Stimulated activated CD8-positive, alpha-beta memory T cell treated with anti-CD3 and anti-CD28 coated beads, Interleukin-7, amount 100 ng/mL, for 24 hours (primary cell): ENCODE results near the gene CD14.
A peak's percentile ranks its signal among the peaks of the same experiment; 100 is the strongest.
"Not testable (repeated sequence)": the region's sequence is repeated elsewhere in the genome, so short reads cannot be mapped to it uniquely, and the experiment has no call there.

Experiments
- DNase-seq: peaks from one replicate; pipeline ENCODE4 v3.0.0-alpha.2; 2020; ENCODE audit warnings: low read depth

CD14 gene

GRCh38 chr5:140635291-140636257, 2.6 kb upstream of the CD14 start:
- no peak for DNase-seq

DNA sequence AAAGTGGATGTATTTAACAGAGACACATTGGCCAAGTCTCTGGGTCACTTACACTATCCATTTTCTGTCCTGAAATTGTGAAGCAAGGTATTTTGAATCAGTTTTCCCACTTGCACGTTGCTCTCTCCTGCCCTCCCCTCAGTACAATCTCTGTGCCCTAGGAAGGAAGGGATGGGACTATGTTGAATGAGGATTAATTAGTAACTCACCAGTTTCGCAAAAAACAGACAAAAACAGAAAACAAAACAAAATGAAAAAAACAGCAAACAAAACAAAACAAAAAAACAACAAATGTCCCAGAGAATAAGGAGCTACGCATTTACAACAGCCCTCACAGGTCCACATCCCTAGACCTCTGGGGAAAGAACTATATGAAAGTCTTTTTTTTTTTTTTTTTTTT, 1.1 kb upstream of the CD14 start:
- DNase-seq = no peak

- no peak for DNase-seq
Measured at GRCh38 chr5:140633501-140633900, 526 bp upstream of the CD14 start.

- peak; percentile 5 for DNase-seq
Measured at GRCh38 chr5:140632366-140633020, 482 bp downstream of the CD14 start.

DNA sequence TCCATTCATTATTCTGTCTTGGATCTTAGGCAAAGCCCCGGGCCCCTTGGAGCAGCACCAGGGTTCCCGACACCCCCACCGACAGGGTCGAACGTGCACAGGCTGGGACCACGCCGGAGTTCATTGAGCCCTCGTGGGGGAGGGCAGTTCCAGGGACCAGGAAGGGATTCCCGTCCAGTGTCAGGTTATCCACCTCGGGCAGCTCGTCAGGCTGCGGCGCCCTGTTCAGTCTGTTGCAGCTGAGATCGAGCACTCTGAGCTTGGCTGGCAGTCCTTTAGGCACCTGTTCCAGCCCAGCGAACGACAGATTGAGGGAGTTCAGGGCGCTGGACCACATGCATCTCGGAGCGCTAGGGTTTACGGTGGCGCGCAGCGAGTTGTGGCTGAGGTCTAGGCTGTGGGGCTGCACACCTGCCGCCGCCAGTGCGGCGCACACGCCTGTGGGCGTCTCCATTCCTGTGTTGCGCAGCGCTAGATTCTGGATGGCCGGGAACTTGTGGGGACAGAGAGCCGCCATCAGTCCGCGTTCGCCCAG, 1.1 kb downstream of the CD14 start:
- no peak for DNase-seq

- DNase-seq = no peak
Measured at GRCh38 chr5:140631036-140631417, 1.9 kb downstream of the CD14 start.

DNA sequence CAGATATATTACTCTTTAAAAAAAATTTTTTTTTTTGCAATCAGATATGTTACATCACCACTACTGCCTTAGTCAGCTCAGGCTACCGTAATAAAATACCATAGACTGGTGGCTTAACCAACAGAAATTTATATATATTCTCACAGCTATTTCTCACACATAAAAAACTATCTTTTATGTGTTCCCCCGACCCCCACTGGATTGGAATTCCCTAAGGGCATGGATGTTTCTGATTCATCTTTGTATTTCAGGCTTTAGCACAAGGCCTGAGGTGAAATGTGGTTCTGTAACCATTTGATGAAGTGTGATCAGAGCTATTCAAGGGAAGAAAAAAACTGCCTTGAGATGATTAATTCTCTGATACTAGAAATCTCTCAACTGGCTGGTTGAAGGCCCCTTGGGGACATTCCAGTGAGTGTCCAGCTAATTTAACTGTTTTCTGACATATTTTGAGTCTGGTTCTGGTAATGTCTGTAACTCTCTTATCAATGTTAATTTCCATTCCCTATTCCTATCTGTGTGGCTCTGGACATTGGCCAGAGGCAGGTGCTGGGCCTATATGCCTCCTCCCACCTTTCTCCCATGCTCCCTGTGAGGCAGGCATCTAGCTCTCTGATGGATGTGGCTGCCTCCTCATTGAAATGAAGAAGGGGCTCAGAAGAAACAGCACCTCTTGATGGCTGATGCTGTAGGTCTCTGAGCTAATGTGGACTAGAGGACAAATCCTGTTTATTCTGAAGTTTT, 2.5 kb downstream of the CD14 start:
- DNase-seq = no peak

- DNase-seq = no peak
Measured at GRCh38 chr5:140628711-140629110, 4.3 kb downstream of the CD14 start.

DNA sequence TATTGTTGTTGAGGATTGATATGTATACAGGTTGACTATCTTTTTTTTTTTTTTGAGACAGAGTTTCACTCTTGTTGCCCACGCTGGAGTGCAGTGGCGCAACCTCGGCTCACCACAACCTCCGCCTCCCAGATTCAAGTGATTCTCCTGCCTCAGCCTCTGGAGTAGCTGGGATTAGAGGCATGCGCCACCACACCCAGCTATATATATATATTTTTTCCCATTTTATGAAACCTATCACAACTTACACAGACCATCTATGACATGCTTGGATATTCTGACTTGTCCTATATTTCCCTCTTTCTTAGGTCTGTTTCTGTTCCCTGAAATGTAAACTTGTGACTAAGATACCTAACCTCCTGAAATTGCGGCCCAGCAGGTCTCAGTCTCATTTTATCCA, 5.0 kb downstream of the CD14 start:
- DNase-seq = no peak

- DNase-seq = not testable (repeated sequence)
Measured at GRCh38 chr5:140624886-140625285, 8.1 kb downstream of the CD14 start.

GRCh38 chr5:140623061-140623460, 9.9 kb downstream of the CD14 start:
- not testable (repeated sequence) for DNase-seq

DNA sequence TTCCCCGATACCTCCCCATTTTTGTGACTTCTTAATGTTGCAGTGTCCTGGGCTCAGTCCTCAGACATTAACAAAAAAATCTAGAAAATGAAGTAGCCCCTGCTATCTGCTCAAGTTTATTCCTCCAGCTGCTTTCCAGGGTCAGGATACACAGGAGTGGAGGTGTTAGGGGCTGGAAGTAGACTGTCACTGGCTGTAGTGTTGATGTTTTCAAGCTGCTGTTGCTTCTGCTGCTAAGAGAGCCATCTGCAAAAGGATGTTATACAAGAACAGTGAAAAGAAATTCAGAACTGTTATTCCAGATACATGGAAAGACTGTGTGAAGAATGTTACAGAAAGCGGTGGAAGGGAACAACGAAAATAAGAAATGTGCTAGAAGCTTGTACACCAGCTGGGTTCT, 10.7 kb downstream of the CD14 start:
- DNase-seq = no peak

DNA sequence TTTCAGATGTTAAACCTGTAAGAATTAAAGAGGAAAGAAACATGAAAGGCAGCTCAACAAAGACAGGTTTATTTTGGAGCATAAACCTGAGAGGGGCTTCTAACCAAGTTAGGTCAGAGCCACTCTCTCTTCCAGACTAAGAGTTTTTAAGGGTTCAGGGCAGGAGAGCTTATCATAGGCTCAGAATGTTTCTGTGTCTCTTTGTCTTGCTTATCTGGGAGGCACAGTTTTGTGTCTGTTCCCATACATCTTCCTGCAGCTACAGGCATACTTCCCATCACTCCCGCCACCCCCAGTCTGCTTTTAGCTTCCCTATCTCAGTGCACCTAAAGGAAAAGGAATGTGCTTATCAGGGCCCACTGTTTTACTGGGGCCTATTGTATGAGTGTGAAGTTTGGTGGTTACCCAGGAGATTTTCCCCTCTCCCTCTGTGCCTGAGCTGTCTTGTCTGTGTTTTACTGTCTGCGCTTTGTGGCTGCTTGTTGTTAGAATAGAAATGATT, 21.9 kb downstream of the CD14 start:
- DNase-seq = no peak

GRCh38 chr5:140609126-140609525, 23.8 kb downstream of the CD14 start:
- DNase-seq = no peak

GRCh38 chr5:140608722-140609121, 24.3 kb downstream of the CD14 start:
- DNase-seq = no peak

DNA sequence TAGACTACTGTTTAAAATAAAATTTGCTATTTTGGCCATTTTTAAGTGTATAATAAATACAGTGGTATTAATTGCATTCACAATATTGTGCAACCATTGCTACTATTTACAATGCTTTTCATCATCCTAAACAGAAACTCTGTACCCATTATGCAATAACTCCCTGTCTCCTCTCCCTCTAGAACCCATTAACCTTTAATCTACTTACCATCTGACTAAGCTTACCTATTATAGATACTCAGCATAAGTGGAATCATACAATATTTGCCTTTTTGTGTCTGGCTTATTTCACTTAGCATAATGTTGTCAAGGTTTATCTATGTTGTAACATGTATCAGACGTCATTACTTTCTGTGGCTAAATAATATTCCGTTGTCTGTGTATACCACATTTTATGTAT, 25.9 kb downstream of the CD14 start:
- no peak for DNase-seq

GRCh38 chr5:140605879-140606278, 27.1 kb downstream of the CD14 start:
- no peak for DNase-seq

- DNase-seq = no peak
Measured at GRCh38 chr5:140603734-140604133, 29.2 kb downstream of the CD14 start.

- DNase-seq = not testable (repeated sequence)
Measured at GRCh38 chr5:140603446-140603698, 29.6 kb downstream of the CD14 start.

DNA sequence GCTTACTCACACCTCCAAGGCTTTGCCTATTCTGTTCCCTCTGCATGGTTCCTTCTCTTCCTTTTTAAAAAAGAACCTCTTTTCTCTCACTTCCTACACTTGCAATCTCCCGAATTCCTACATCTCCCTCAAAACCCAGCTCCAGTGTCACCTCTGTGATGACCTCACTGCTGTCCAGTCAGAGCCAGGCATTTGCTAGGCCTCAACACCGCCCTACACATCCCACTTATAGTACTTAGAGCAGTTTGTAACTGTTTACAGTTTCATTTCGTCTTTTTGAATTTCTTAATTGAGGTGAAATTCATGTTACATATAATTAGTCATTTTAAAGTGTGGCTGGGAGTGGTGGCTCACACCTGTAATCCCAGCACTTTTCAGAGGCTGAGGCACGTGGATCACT, 30.8 kb downstream of the CD14 start:
- no peak for DNase-seq

DNA sequence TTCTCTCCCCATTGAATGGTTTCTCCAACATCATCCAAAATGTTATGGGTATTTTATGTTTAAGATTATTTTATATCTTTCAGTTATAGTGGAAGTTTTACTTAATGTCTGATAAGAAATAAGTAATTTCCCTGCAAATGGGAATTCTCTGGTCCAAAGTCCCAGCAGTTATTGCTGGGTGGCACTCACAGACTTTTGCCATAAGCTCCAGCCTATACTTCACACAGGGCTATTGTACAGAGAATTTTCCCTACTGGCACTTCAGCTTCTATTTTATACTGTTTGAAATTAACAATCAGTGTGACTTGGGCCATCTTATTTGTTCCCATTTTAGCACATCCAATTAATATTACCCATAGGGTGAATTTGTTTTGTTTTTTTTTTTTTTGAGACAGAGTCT, 32.9 kb downstream of the CD14 start:
- no peak for DNase-seq

DNA sequence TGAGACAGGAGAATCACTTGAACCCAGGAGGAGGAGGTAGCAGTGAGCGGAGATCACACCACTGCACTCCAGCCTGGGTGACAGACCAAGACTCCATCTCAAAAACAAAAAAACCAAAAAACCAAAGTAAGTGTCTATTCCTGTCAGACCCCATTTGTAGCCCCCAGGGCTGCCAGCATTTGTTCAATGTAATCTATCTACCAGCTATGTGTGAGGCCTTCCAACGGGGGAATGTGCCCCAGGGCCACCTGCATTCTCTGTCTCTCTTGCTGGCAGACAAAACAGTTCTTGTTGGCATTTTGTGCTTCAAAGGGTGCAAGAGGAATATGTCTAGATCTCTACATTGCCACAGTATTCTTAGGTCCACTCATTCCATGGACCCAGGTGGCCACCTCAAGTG, 34.1 kb downstream of the CD14 start:
- DNase-seq = no peak

GRCh38 chr5:140596321-140596741, 36.6 kb downstream of the CD14 start:
- DNase-seq = no peak
